ENCODE data around the gene ATP8A2. TPM values are rescaled to one million over a fixed set of nuclear protein-coding genes. Genes with fewer than 3 reads are reported as not detected.

Gene ATP8A2
- polyA plus RNA-seq, 3 donors from 2014 or later = 0.20 to 0.38 TPM; not detected in 1

DNA sequence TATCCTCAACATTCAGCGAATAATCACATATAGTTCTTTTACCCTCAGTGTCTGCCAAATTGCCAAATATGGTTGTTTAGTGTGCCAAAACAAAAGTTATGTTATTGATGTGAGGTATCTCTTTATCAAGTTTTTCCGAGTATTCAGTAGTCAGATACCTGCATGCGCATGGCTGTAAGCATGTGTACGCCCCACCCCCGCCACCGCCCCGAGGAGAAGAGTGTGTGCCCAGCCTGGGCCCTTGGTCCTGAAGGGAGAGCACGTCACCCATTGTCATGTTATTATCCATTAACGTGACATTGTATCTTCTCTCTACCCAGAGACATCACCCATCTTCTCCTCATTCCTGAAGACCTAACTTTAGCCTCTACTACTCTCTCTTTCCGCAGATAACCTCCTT is 533.1 kb downstream of the ATP8A2 start:
- H3K9me3 Mint-ChIP-seq = no peaks in the 10 kb centered on the region
- H3K4me3 Mint-ChIP-seq = no peak overlapping the region
- H3K4me1 Mint-ChIP-seq = peaks cover 15 to 20% of the 10 kb centered on the region in 2 donors
- no peak overlapping the region for H3K27ac Mint-ChIP-seq
- no peak for DNase-seq
- H3K36me3 Mint-ChIP-seq = no peaks in the 10 kb centered on the region
- H3K27me3 Mint-ChIP-seq (ENCODE audit: low read depth in 3 of 3) = peaks cover 2 to 6% (median 2%) of the 10 kb centered on the region in 3 donors

DNA sequence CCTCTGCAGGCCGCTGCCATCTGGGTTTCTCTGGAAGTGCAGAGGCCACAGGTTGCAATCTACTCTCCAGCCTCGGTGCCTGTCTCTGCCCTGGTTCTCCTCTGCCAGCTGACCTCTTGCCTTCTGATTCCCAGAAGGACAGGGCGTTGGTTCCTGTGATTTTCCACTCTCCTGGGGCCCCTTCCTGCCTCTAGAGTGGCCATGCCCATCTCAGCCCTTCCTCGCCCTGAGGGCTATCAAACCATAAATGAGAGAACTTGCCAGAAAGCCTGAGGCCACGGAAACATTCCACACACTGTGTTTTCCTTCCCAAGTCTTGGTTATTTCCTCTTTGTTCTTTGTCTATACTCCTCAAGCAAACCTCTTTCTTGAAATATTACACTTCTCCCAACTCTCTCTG is 533.8 kb downstream of the ATP8A2 start:
- Mint-ChIP-seq H3K9me3 (no peaks in the 10 kb centered on the region), H3K4me3 (no peak overlapping the region), H3K4me1 (peaks cover 7 to 12% of the 10 kb centered on the region in 2 donors), H3K36me3 (no peaks in the 10 kb centered on the region), H3K27me3 (ENCODE audit: low read depth in 3 of 3) (peaks cover 2 to 6% (median 2%) of the 10 kb centered on the region in 3 donors), H3K27ac (no peak overlapping the region)
- no peak for DNase-seq

- Mint-ChIP-seq H3K4me1 (peaks cover 1 to 7% of the 10 kb centered on the region in 2 donors), H3K9me3 (no peaks in the 10 kb centered on the region), H3K4me3 (no peak overlapping the region), H3K36me3 (no peaks in the 10 kb centered on the region), H3K27me3 (ENCODE audit: low read depth in 3 of 3) (peaks cover 2 to 5% (median 2%) of the 10 kb centered on the region in 3 donors), H3K27ac (no peak overlapping the region)
- DNase-seq = no peak
These were observed 534.5 kb downstream of the ATP8A2 start for GRCh38 chr13:25906191-25906661.

DNA sequence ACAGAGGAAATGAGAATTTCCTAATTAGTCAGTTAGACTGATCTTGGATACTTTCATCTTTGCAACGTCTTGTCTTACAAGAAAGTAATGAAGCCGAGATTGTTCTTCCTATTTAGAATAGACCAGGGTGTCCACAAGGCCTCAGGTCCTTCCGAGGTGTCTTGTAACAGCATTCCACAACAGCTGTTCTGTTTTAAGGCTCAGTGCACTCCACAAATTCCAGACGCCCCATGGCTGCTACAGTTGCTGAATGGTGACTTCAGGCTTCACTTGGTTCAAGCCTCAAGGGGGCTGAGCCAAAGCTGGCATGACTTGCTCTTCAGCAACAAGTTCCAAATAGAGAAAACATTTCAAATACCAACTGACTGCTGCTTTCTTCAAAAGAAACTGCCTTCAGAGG is 536.6 kb downstream of the ATP8A2 start:
- Mint-ChIP-seq H3K4me3 (no peak overlapping the region), H3K4me1 (no peaks in the 10 kb centered on the region), H3K27me3 (ENCODE audit: low read depth in 3 of 3) (peaks cover 0 to 2% (median 2%) of the 10 kb centered on the region in 3 donors), H3K9me3 (no peaks in the 10 kb centered on the region), H3K27ac (no peak overlapping the region), H3K36me3 (no peaks in the 10 kb centered on the region)
- DNase-seq = no peak

GRCh38 chr13:25910243-25910642 is 538.5 kb downstream of the ATP8A2 start:
- H3K4me3 Mint-ChIP-seq = no peak overlapping the region
- H3K27me3 Mint-ChIP-seq (ENCODE audit: low read depth in 3 of 3) = peaks cover 0 to 2% (median 2%) of the 10 kb centered on the region in 3 donors
- H3K36me3 Mint-ChIP-seq = no peaks in the 10 kb centered on the region
- H3K27ac Mint-ChIP-seq = no peak overlapping the region
- no peaks in the 10 kb centered on the region for H3K9me3 Mint-ChIP-seq
- no peak for DNase-seq
- no peaks in the 10 kb centered on the region for H3K4me1 Mint-ChIP-seq

GRCh38 chr13:25910991-25911419 is 539.2 kb downstream of the ATP8A2 start:
- Mint-ChIP-seq H3K4me1 (no peaks in the 10 kb centered on the region), H3K9me3 (no peaks in the 10 kb centered on the region), H3K36me3 (no peaks in the 10 kb centered on the region), H3K27ac (no peak overlapping the region), H3K4me3 (no peak overlapping the region), H3K27me3 (ENCODE audit: low read depth in 3 of 3) (peaks cover 0 to 2% (median 2%) of the 10 kb centered on the region in 3 donors)
- no peak for DNase-seq

DNA sequence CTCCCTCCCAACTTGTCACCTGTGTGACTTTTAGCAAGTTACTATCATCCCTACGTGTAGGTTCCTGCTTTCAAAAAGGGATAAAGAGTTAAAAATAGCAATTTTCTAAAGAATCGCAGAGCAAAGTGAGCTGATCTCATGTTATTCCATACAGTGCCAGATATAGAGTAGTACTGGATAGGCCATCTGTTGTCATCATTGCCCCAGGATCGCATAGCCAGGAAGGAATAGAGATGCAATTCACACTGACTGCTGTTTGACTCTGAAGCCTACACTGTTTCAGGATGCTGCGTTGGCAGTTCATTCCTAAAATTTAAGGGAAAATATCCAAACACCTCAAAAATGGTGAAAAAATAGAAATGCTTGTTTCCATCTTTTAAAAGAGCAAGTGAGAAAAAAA is 541.2 kb downstream of the ATP8A2 start:
- Mint-ChIP-seq H3K9me3 (no peaks in the 10 kb centered on the region), H3K4me1 (no peaks in the 10 kb centered on the region), H3K27ac (no peak overlapping the region), H3K4me3 (no peak overlapping the region), H3K36me3 (no peaks in the 10 kb centered on the region), H3K27me3 (ENCODE audit: low read depth in 3 of 3) (peaks cover 0 to 4% (median 2%) of the 10 kb centered on the region in 3 donors)
- DNase-seq = no peak

DNA sequence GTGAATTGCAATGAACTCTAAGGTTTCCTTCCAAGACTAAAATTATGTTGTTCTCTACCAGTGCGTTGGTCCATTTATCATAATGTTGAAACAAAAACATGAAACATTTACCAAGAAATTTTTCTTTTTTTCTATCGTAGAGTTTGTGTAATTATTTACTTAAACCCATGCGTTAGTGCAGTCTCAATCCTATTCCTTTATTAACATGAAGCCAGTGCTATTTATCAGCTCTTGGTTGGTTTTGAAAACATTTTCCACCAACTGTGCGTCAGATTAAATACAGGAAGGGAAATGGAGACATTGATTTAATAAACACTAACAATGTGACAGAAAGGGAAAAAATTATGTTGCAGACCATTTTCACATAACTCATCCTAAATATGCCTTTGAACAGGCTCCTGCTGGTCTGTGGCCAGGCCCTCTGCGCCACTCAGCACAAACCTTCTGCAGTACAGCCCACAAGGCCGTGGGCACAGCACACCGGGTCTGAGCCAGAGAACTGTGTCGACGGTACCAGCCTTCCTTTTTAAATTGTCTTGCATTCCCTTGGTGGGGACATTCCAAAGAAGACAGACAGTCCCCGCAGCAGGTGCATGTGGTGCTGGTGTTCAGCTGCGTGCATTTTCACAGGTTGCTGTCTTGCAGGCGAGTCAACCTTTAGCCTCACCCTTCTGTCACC is 544.2 kb downstream of the ATP8A2 start:
- Mint-ChIP-seq H3K27ac (no peak overlapping the region), H3K9me3 (no peaks in the 10 kb centered on the region), H3K36me3 (no peaks in the 10 kb centered on the region), H3K27me3 (ENCODE audit: low read depth in 3 of 3) (peaks cover 5 to 8% (median 6%) of the 10 kb centered on the region in 3 donors), H3K4me1 (peaks cover 0 to 3% of the 10 kb centered on the region in 2 donors), H3K4me3 (no peak overlapping the region)
- no peak for DNase-seq

DNA sequence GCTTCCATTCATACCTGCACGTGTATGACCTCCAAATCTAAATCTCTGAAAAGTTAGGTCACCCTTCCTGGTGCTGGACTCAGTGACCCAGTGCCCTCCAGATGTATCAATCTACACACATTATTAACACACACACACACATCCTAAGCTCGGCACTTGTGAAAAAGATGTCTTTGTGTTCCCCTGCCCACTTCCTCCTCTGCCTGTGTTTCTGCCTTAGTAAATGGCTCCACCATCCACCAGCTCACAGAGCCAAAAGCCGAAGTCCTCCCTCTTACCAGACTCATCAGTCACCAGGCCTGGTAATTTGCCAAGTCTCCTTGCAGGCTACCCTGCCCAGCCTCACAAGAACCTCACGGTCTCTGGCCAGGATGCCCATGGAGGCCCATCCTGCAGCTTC is 548.5 kb downstream of the ATP8A2 start:
- Mint-ChIP-seq H3K4me3 (no peak overlapping the region), H3K27me3 (ENCODE audit: low read depth in 3 of 3) (peaks cover 5 to 8% (median 6%) of the 10 kb centered on the region in 3 donors), H3K9me3 (no peaks in the 10 kb centered on the region), H3K36me3 (no peaks in the 10 kb centered on the region), H3K27ac (peak overlapping the region in 1 of 6 donors; percentile 67), H3K4me1 (peaks cover 0 to 3% of the 10 kb centered on the region in 2 donors)
- no peak for DNase-seq

GRCh38 chr13:25920931-25921330 is 549.2 kb downstream of the ATP8A2 start:
- no peaks in the 10 kb centered on the region for H3K9me3 Mint-ChIP-seq
- DNase-seq = no peak
- H3K36me3 Mint-ChIP-seq = no peaks in the 10 kb centered on the region
- H3K4me3 Mint-ChIP-seq = no peak overlapping the region
- peaks cover 0 to 3% of the 10 kb centered on the region in 2 donors for H3K4me1 Mint-ChIP-seq
- H3K27ac Mint-ChIP-seq = no peak overlapping the region
- peaks cover 5 to 8% (median 6%) of the 10 kb centered on the region in 3 donors for H3K27me3 Mint-ChIP-seq (ENCODE audit: low read depth in 3 of 3)

DNA sequence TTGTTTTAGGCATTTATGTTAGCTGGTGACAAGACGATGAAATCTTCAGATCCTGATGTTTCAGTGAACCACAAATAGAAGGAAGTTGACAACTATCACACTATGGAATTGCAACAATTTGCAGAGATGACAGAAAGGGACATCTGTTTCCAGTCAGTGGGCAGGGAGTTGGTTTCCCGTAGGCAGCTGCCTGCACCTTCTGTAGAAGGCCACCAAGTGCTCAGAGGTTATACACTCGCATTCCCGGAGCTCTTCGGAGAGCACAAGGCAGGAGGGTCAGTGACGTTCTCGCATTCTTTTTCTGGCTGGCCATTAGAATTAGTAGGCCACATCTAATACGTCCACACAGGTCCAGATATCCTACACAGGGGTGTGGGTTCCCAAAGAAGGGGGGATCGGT is 550.6 kb downstream of the ATP8A2 start:
- Mint-ChIP-seq H3K27me3 (ENCODE audit: low read depth in 3 of 3) (peaks cover 5 to 6% (median 6%) of the 10 kb centered on the region in 3 donors), H3K9me3 (no peaks in the 10 kb centered on the region), H3K4me1 (peaks cover 0 to 3% of the 10 kb centered on the region in 2 donors), H3K27ac (no peak overlapping the region), H3K4me3 (no peak overlapping the region), H3K36me3 (no peaks in the 10 kb centered on the region)
- DNase-seq = no peak

DNA sequence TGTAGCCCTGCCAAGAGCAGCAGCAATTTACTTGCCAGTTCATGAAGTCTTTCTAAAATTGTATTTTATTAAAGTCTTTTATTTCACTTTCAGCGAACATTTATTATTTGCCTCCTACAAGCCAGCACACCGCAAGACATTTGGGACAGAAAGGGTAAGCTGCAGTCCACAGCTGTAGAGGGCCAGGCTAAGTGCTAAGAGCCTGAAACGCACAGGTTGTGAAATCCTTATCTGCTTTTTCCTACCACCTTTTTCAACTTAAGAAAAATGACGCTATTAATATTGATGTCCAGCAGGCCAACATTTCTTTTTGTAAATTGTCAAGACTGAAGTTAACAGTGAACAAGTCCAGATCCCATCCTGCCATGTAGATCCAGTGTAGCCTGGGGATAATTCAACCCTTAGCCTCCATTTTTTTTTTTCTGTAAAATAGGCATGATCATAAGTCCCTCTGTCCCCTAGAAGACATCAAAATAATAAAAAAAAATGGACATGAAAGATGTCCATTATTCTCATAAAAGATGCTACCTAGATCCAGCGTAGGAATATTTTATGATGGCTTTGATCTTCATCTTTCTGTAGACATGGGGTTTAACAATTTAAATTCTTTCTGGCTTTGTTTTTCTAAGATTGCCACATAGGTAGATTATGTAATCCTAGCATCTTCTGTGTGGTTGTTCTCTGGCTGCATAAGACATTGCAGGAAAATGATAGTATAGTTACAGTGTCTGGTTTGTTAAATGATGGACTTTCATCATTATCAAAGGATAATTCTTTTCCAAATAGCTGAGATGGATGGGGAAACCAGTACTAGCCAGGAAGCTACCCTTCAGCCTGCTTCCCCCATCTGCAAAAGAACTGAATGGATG is 551.7 kb downstream of the ATP8A2 start:
- H3K27me3 Mint-ChIP-seq (ENCODE audit: low read depth in 3 of 3) = peaks cover 3 to 6% (median 5%) of the 10 kb centered on the region in 3 donors
- no peak overlapping the region for H3K27ac Mint-ChIP-seq
- H3K9me3 Mint-ChIP-seq = no peaks in the 10 kb centered on the region
- no peak overlapping the region for H3K4me3 Mint-ChIP-seq
- no peaks in the 10 kb centered on the region for H3K36me3 Mint-ChIP-seq
- no peak for DNase-seq
- peaks cover 0 to 3% of the 10 kb centered on the region in 2 donors for H3K4me1 Mint-ChIP-seq

- Mint-ChIP-seq H3K36me3 (no peaks in the 10 kb centered on the region), H3K27me3 (ENCODE audit: low read depth in 3 of 3) (peaks cover 0 to 8% (median 2%) of the 10 kb centered on the region in 3 donors), H3K27ac (no peak overlapping the region), H3K4me3 (no peak overlapping the region), H3K9me3 (peaks cover 0 to 1% (median 0%) of the 10 kb centered on the region in 6 donors), H3K4me1 (no peaks in the 10 kb centered on the region)
- DNase-seq = no peak
These were observed 555.6 kb downstream of the ATP8A2 start for GRCh38 chr13:25927363-25927762.

DNA sequence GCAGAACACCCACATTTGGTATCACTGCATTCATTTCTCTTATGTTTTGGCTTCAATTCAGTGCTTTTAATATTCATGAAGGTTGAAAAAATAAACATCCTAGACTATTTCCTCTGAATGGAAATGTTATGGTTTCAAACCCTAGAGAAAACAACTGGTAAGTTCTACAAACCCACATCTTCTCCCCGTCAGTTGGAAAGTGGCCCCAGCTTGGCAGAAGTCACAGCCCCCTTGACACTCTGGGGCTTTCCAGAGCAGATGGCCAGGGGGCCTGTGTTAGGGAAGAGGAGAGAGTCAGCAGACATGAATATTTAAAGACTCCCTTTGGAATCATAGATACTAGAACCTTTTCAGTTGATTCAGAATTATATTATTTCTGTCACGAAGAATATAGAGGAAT is 556.2 kb downstream of the ATP8A2 start:
- H3K9me3 Mint-ChIP-seq = peaks cover 0 to 1% (median 0%) of the 10 kb centered on the region in 6 donors
- no peak overlapping the region for H3K4me3 Mint-ChIP-seq
- no peak overlapping the region for H3K27ac Mint-ChIP-seq
- H3K27me3 Mint-ChIP-seq (ENCODE audit: low read depth in 3 of 3) = peaks cover 0 to 9% (median 2%) of the 10 kb centered on the region in 3 donors
- no peaks in the 10 kb centered on the region for H3K36me3 Mint-ChIP-seq
- H3K4me1 Mint-ChIP-seq = no peaks in the 10 kb centered on the region
- no peak for DNase-seq

All from immature natural killer cell (primary cell).